HepG2 (cell line): Measurements from ENCODE around the gene SETD1B. TPM values are rescaled to one million over a fixed set of nuclear protein-coding genes. Genes with fewer than 3 reads are reported as not detected.

Experiments used
- ASH2L ChIP-seq: fragments of 300-600, 200-600 bp; sonication (generic); IDR thresholded peaks from 2 replicates; pipeline ENCODE4 v1.7.0; 2017; ENCODE audit warnings: low read depth, mild to moderate bottlenecking, moderate library complexity, mixed read lengths, low read length; ENCODE audit not compliant: insufficient read length
- CREB1 ChIP-seq, 2 experiments: fragments of 450-650 bp in 1 of 2; IDR thresholded peaks; 2 replicates each; pipeline ENCODE4 v1.6.1; 2016 to 2017; ENCODE audit warnings: control low read depth in 1 of 2, mild to moderate bottlenecking in 1 of 2, missing compliant biosample characterization in 1 of 2, missing genetic modification characterization in 1 of 2
- DPF2 ChIP-seq: sonication (generic); formaldehyde crosslinking; IDR thresholded peaks from 2 replicates; pipeline ENCODE4 v1.4.0; 2020; ENCODE audit warnings: mild to moderate bottlenecking, low read depth, missing genetic modification reagents, borderline replicate concordance
- ETV5 ChIP-seq: IDR thresholded peaks from 2 replicates; pipeline ENCODE4 v1.6.1; 2018; ENCODE audit warnings: missing biosample characterization, missing genetic modification reagents, inconsistent platforms, borderline replicate concordance
- HNF4A ChIP-seq: sonication (generic); formaldehyde crosslinking; IDR thresholded peaks from 2 replicates; pipeline ENCODE4 v1.4.0; 2020; ENCODE audit warnings: missing genetic modification reagents
- HOXA5 ChIP-seq: sonication (generic); formaldehyde crosslinking; IDR thresholded peaks from 2 replicates; pipeline ENCODE4 v1.4.0; 2020; ENCODE audit warnings: missing genetic modification reagents
- MLLT10 ChIP-seq: sonication (generic); formaldehyde crosslinking; IDR thresholded peaks from 2 replicates; pipeline ENCODE4 v1.4.0; 2020; ENCODE audit warnings: missing genetic modification reagents
- NRL ChIP-seq: sonication (generic); formaldehyde crosslinking; IDR thresholded peaks from 2 replicates; pipeline ENCODE4 v1.5.0; 2020; ENCODE audit warnings: missing genetic modification reagents, mild to moderate bottlenecking, moderate library complexity, borderline replicate concordance
- YY1 ChIP-seq: IDR thresholded peaks from 2 replicates; pipeline ENCODE4 v1.6.1; 2011; ENCODE audit warnings: low read length, low read depth, moderate library complexity, mild to moderate bottlenecking; ENCODE audit not compliant: insufficient read depth, insufficient replicate concordance
- ZBTB21 ChIP-seq: sonication (generic); formaldehyde crosslinking; IDR thresholded peaks from 2 replicates; pipeline ENCODE4 v1.4.0; 2020; ENCODE audit warnings: missing genetic modification reagents
- polyA plus RNA-seq, 8 experiments: library from polyadenylated mRNA; depleted of rRNA in 3 of 8; stranded (reverse) in 7 of 8; unstranded in 1 of 8; fragments of >200 nt; fragmentation: Illumina TruSeq in 4 of 8; extraction: Trizol in 4 of 8; gene quantifications; 2 replicates each; pipeline versions ENCODE4 v1.2.1 to v1.2.3, GENCODE V29; 2011 to 2016; ENCODE audit warnings: low read depth in 4 of 8, missing spikeins in 1 of 8, mixed read lengths in 1 of 8; ENCODE audit not compliant: insufficient read depth in 1 of 8
- total RNA-seq, 5 experiments: library from RNA; depleted of rRNA; stranded (reverse); fragments of >200 nt; fragmentation: Illumina TruSeq; extraction: Trizol; gene quantifications; 2 replicates each; pipeline ENCODE4 v1.2.3, GENCODE V29; 2016; ENCODE audit warnings: low read depth in 1 of 5
- TF ChIP-seq, protein P1 (sequence below): sonication (generic); formaldehyde crosslinking; IDR thresholded peaks from 2 replicates; pipeline ENCODE4 v1.4.0; 2020; ENCODE audit warnings: missing genetic modification reagents, mild to moderate bottlenecking, borderline replicate concordance
- TF ChIP-seq, protein P2 (sequence below), 2 experiments: sonication (generic) in 1 of 2; formaldehyde crosslinking in 1 of 2; IDR thresholded peaks; 2 replicates each; pipeline versions ENCODE4 v1.4.0 to v1.6.1; 2018 to 2020; ENCODE audit warnings: missing genetic modification reagents in 2 of 2, borderline replicate concordance in 1 of 2, low read depth in 1 of 2, mild to moderate bottlenecking in 1 of 2, missing biosample characterization in 1 of 2
- TF ChIP-seq, protein P3 (sequence below): sonication (generic); formaldehyde crosslinking; IDR thresholded peaks from 2 replicates; pipeline ENCODE4 v1.8.1; 2022; ENCODE audit warnings: low read depth, mild to moderate bottlenecking, missing genetic modification reagents
- TF ChIP-seq, protein P4 (sequence below): sonication (generic); formaldehyde crosslinking; IDR thresholded peaks from 2 replicates; pipeline ENCODE4 v1.4.0; 2020; ENCODE audit warnings: mild to moderate bottlenecking, missing genetic modification reagents
- TF ChIP-seq, protein P5 (sequence below): sonication (generic); formaldehyde crosslinking; conservative IDR thresholded peaks from 2 replicates; pipeline ENCODE4 v1.8.1; 2023; ENCODE audit warnings: missing genetic modification reagents

The SETD1B gene
- total and polyA plus RNA-seq, 2 of the 13 experiments (the other 11 are each of a cell fraction or from before 2014, with no cell fraction given): 1.1 to 1.4 TPM

DNA sequence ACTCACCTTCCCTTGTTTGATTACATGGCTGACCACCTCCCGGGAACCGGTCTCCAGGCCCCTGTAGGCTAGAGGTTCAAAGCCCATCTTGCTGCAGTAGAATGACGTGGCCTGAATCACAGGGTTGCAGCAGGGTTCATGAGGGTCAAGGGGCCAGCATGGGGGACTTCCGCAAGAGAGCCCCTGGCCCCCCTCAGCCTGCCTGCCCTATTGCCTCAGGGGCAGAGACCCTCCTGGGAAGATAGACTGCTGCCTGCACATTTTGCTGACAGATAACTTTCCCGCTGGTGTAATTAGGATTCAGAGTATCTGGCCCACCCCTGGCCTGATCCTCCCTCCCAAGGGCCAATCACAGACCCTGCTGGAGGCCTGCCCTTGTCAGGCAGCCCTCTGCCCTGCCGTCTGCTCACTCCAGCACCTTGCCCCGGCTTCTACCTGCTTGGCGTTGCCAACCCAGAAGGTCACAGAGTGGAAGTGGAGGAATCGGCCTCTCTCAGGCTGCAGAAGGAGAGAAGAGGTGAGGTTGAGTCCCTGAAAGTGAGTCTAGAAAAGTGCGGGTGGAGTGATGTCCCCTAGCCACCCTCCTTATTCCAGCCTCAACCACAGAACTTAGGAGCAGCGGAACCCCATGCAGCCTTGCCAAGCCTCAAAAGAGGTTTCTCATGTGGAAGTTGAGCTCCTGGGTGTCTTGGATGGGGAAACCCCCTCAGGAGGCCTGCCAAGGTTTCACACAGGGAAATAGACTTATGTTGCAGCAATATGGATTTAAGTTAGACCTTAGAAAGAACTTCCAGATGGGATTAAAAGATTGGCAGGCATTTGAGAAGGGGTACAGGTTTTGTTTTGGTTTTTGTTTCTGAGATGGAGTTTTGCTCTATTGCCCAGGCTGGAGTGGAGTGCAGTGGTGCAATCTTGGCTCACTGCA is 53.8 kb downstream of the SETD1B start (continued):
- TF ChIP-seq, protein P1, sequence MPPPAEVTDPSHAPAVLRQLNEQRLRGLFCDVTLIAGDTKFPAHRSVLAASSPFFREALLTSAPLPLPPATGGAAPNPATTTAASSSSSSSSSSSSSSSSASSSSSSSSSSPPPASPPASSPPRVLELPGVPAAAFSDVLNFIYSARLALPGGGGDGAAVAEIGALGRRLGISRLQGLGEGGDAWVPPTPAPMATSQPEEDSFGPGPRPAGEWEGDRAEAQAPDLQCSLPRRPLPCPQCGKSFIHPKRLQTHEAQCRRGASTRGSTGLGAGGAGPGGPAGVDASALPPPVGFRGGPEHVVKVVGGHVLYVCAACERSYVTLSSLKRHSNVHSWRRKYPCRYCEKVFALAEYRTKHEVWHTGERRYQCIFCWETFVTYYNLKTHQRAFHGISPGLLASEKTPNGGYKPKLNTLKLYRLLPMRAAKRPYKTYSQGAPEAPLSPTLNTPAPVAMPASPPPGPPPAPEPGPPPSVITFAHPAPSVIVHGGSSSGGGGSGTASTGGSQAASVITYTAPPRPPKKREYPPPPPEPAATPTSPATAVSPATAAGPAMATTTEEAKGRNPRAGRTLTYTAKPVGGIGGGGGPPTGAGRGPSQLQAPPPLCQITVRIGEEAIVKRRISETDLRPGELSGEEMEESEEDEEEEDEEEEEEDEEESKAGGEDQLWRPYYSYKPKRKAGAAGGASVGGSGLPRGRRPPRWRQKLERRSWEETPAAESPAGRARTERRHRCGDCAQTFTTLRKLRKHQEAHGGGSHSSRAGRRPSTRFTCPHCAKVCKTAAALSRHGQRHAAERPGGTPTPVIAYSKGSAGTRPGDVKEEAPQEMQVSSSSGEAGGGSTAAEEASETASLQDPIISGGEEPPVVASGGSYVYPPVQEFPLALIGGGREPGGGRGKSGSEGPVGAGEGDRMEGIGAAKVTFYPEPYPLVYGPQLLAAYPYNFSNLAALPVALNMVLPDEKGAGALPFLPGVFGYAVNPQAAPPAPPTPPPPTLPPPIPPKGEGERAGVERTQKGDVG: peak; percentile 64; the same call in 1 of the 2 replicates
- peak; percentile 75 for TF ChIP-seq CREB1 (IDR thresholded peaks at IDR 0.05)
- peak; percentile 60; the same call in 1 of the 2 replicates for TF ChIP-seq CREB1 (CRISPR knock-in tag; IDR thresholded peaks at IDR 0.05)
- TF ChIP-seq, protein P2, sequence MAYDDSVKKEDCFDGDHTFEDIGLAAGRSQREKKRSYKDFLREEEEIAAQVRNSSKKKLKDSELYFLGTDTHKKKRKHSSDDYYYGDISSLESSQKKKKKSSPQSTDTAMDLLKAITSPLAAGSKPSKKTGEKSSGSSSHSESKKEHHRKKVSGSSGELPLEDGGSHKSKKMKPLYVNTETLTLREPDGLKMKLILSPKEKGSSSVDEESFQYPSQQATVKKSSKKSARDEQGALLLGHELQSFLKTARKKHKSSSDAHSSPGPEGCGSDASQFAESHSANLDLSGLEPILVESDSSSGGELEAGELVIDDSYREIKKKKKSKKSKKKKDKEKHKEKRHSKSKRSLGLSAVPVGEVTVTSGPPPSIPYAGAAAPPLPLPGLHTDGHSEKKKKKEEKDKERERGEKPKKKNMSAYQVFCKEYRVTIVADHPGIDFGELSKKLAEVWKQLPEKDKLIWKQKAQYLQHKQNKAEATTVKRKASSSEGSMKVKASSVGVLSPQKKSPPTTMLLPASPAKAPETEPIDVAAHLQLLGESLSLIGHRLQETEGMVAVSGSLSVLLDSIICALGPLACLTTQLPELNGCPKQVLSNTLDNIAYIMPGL (CRISPR knock-in tag; IDR thresholded peaks at IDR 0.05; ENCODE audit: borderline replicate concordance in 1 of 2, low read depth in 1 of 2): peak; percentile 26 to 56; a peak in 2 of 4 replicates
- TF ChIP-seq, protein P3, sequence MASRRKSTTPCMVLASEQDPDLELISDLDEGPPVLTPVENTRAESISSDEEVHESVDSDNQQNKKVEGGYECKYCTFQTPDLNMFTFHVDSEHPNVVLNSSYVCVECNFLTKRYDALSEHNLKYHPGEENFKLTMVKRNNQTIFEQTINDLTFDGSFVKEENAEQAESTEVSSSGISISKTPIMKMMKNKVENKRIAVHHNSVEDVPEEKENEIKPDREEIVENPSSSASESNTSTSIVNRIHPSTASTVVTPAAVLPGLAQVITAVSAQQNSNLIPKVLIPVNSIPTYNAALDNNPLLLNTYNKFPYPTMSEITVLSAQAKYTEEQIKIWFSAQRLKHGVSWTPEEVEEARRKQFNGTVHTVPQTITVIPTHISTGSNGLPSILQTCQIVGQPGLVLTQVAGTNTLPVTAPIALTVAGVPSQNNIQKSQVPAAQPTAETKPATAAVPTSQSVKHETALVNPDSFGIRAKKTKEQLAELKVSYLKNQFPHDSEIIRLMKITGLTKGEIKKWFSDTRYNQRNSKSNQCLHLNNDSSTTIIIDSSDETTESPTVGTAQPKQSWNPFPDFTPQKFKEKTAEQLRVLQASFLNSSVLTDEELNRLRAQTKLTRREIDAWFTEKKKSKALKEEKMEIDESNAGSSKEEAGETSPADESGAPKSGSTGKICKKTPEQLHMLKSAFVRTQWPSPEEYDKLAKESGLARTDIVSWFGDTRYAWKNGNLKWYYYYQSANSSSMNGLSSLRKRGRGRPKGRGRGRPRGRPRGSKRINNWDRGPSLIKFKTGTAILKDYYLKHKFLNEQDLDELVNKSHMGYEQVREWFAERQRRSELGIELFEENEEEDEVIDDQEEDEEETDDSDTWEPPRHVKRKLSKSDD (CRISPR knock-in tag): peak; percentile 89
- TF ChIP-seq HNF4A (CRISPR knock-in tag): peak; percentile 93
- peak; percentile 50; the same call in 1 of the 2 replicates for TF ChIP-seq NRL (CRISPR knock-in tag)
- TF ChIP-seq, protein P4, sequence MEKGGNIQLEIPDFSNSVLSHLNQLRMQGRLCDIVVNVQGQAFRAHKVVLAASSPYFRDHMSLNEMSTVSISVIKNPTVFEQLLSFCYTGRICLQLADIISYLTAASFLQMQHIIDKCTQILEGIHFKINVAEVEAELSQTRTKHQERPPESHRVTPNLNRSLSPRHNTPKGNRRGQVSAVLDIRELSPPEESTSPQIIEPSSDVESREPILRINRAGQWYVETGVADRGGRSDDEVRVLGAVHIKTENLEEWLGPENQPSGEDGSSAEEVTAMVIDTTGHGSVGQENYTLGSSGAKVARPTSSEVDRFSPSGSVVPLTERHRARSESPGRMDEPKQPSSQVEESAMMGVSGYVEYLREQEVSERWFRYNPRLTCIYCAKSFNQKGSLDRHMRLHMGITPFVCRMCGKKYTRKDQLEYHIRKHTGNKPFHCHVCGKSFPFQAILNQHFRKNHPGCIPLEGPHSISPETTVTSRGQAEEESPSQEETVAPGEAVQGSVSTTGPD: 0 out of 2 replicates have a peak, but pooled peaks have one; percentile 7
- peak; percentile 40 for TF ChIP-seq ASH2L
- peak; percentile 70 for TF ChIP-seq YY1
- no peak for TF ChIP-seq MLLT10 (CRISPR knock-in tag)
- peak; percentile 97 for TF ChIP-seq ETV5 (CRISPR knock-in tag)
- no peak for TF ChIP-seq HOXA5 (CRISPR knock-in tag)
- TF ChIP-seq, protein P5, sequence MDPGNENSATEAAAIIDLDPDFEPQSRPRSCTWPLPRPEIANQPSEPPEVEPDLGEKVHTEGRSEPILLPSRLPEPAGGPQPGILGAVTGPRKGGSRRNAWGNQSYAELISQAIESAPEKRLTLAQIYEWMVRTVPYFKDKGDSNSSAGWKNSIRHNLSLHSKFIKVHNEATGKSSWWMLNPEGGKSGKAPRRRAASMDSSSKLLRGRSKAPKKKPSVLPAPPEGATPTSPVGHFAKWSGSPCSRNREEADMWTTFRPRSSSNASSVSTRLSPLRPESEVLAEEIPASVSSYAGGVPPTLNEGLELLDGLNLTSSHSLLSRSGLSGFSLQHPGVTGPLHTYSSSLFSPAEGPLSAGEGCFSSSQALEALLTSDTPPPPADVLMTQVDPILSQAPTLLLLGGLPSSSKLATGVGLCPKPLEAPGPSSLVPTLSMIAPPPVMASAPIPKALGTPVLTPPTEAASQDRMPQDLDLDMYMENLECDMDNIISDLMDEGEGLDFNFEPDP (CRISPR knock-in tag): no peak
- TF ChIP-seq DPF2 (CRISPR knock-in tag): peak; percentile 76; the same call in 1 of the 2 replicates
- peak; percentile 74; the same call in 1 of the 2 replicates for TF ChIP-seq ZBTB21
